Superior temporal gyrus (tissue), 1 donor: Measurements from ENCODE around the gene RPTN.

ENCODE experiments used
- DNase-seq: peaks from one replicate; pipeline ENCODE4 v3.0.0-alpha.2; 2016; ENCODE audit errors: extremely low spot score

RPTN gene

GRCh38 chr1:152111515-152111968 lies 47.5 kb downstream of the RPTN start:
- peak; percentile 6 for DNase-seq

GRCh38 chr1:152110860-152111514 lies 48.0 kb downstream of the RPTN start:
- DNase-seq: peak; percentile 20

GRCh38 chr1:152110365-152110859 lies 48.6 kb downstream of the RPTN start:
- peak; percentile 12 for DNase-seq

DNA sequence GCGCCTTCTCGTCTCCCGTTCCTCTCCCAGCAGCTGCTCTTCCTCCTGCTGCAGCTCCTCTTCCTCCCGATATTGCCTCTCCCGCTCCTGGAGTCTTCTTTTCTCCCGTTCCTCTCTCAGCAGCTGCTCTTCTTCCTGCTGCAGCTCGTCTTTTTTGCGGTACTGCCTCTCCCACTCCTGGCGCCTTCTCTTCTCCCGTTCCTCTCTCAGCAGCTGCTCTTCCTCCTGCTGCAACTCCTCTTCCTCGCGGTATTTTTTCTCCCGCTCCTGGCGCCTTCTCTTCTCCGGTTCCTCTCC lies 49.1 kb downstream of the RPTN start:
- DNase-seq: no peak

- no peak for DNase-seq
Measured at GRCh38 chr1:152109231-152109997, 49.6 kb downstream of the RPTN start.

GRCh38 chr1:152108882-152109222 lies 50.2 kb downstream of the RPTN start:
- no peak for DNase-seq

DNA sequence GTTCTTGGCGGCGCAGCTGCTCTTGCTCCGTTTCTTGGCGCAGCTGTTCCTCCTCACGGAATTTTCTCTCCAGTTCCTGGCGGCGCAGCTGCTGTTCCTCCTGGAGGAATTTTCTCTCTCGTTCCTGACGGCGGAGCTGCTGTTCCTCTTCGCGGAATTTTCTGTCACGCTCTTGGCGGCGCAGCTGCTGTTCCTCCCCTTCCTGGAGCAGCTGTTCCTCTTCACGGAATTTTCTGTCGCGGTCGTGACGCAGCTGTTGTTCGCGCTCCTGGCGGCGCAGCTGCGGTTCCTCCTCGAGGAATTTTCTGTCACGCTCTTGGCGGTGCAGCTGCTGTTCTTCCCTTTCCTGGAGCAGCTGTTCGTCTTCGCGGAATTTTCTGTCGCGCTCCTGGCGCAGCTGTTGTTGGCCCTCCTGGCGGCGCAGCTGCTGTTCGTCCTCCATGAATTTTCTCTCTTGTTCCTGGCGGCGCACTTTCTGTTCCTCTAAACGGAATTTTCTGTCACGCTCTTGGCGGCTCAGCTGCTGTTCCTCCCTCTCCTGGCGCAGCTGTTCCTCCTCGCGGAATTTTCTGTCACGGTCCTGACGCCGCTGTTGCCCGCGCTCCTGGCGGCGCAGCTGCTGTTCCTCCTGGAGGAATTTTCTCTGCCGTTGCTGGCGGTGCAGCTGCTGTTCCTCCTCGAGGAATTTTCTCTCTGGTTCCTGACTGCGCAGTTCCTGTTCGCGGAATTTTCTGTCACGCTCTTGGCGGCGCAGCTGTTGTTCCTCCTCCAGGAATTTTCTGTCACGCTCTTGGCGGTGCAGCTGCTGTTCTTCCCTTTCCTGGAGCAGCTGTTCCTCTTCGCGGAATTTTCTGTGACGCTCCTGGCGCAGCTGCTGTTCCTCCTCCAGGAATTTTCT lies 50.8 kb downstream of the RPTN start:
- DNase-seq: no peak

GRCh38 chr1:152107031-152107983 lies 51.7 kb downstream of the RPTN start:
- DNase-seq: no peak

GRCh38 chr1:152104854-152105253 lies 54.2 kb downstream of the RPTN start:
- no peak for DNase-seq
